ENCODE results near the gene E2F4. TPM values are rescaled to one million over a fixed set of nuclear protein-coding genes. Genes with fewer than 3 reads are reported as not detected.

E2F4 gene
- total and polyA plus RNA-seq, 9 of the 15 experiments (the other 6 are each of a cell fraction or from before 2014, with no cell fraction given): 9.7 to 139 (median 106) TPM

DNA sequence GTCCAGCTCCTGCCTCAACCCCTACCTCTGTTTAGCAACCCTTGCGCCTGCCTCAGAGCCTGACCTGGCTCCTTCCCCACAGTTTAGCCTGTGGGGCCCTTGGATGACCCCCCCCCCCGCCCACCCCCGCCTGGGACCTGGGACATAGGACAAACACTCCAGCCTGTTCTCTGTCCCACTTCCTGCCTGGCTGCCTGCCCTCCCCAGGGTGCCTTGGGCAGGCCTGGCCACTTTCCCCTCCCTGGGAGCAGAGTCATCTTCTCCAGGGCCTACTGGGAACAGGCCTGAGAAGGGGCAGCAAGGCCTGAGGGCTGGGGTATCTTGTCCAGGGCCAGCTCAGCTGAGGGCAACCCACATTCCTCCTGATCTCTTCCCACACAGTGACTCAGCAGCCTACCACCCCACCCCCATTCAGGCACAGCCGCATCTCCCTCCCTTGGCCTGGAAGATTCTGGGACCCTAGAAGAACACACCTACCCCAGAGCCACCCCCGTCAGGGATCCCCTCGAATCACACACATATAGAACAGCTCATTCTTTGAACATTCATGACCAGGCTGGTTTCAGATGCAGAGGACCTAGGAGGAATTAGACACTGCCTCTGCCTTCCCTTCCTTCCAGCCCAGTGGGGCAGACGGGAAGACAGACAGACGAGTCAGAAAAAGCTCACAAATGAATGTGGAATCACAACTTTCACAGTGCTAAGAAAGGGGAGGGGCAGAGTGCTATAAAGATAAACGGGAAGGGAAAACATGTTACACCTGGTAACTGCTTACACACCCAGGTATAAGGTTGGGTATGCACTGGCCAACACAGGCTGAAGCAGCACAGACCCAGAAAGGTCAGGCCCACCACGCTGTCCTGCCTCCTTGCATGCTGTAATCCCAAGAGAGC lies 49.3 kb downstream of the E2F4 start (continued):
- TF ChIP-seq EZH2 (IDR thresholded peaks at IDR 0.05; ENCODE audit: borderline replicate concordance, low read depth, low read length): no peak
- TF ChIP-seq ZNF316 (IDR thresholded peaks at IDR 0.05): peak; percentile 85
- TF ChIP-seq PHB (CRISPR knock-in tag; IDR thresholded peaks at IDR 0.05): no peak
- TF ChIP-seq, protein P1, sequence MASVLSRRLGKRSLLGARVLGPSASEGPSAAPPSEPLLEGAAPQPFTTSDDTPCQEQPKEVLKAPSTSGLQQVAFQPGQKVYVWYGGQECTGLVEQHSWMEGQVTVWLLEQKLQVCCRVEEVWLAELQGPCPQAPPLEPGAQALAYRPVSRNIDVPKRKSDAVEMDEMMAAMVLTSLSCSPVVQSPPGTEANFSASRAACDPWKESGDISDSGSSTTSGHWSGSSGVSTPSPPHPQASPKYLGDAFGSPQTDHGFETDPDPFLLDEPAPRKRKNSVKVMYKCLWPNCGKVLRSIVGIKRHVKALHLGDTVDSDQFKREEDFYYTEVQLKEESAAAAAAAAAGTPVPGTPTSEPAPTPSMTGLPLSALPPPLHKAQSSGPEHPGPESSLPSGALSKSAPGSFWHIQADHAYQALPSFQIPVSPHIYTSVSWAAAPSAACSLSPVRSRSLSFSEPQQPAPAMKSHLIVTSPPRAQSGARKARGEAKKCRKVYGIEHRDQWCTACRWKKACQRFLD (CRISPR knock-in tag; IDR thresholded peaks at IDR 0.05): 0 out of 2 replicates have a peak, but pooled peaks have one; percentile 6
- no peak for TF ChIP-seq SMC3 (conservative IDR thresholded peaks at IDR 0.05; ENCODE audit: insufficient read depth, low read depth, low read length)
- 0 out of 2 replicates have a peak, but pooled peaks have one; percentile 15 for TF ChIP-seq ZEB2 (IDR thresholded peaks at IDR 0.05)
- no peak for TF ChIP-seq SLC30A9 (CRISPR knock-in tag; IDR thresholded peaks at IDR 0.05)
- TF ChIP-seq NONO (IDR thresholded peaks at IDR 0.05; ENCODE audit: low read depth in 2 of 2, low read length in 1 of 2): no peak
- peak; percentile 81 for TF ChIP-seq SMARCE1 (IDR thresholded peaks at IDR 0.05)
- peak; percentile 80 for TF ChIP-seq FOSL1 (tag; conservative IDR thresholded peaks at IDR 0.05)
- TF ChIP-seq MTA2 (IDR thresholded peaks at IDR 0.05; ENCODE audit: low read depth): no peak
- peak; percentile 83 for TF ChIP-seq SMARCA4 (IDR thresholded peaks at IDR 0.05)
- TF ChIP-seq, protein P2, sequence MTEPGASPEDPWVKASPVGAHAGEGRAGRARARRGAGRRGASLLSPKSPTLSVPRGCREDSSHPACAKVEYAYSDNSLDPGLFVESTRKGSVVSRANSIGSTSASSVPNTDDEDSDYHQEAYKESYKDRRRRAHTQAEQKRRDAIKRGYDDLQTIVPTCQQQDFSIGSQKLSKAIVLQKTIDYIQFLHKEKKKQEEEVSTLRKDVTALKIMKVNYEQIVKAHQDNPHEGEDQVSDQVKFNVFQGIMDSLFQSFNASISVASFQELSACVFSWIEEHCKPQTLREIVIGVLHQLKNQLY (CRISPR knock-in tag; conservative IDR thresholded peaks at IDR 0.05): no peak
- TF ChIP-seq LEF1 (IDR thresholded peaks at IDR 0.05): peak; percentile 83
- TF ChIP-seq ZNF586 (CRISPR knock-in tag; conservative IDR thresholded peaks at IDR 0.05): no peak
- no peak for TF ChIP-seq ZNF3 (CRISPR knock-in tag; IDR thresholded peaks at IDR 0.05)
- no peak for TF ChIP-seq MED1 (CRISPR knock-in tag; IDR thresholded peaks at IDR 0.05; ENCODE audit: borderline replicate concordance)
- TF ChIP-seq, protein P3, sequence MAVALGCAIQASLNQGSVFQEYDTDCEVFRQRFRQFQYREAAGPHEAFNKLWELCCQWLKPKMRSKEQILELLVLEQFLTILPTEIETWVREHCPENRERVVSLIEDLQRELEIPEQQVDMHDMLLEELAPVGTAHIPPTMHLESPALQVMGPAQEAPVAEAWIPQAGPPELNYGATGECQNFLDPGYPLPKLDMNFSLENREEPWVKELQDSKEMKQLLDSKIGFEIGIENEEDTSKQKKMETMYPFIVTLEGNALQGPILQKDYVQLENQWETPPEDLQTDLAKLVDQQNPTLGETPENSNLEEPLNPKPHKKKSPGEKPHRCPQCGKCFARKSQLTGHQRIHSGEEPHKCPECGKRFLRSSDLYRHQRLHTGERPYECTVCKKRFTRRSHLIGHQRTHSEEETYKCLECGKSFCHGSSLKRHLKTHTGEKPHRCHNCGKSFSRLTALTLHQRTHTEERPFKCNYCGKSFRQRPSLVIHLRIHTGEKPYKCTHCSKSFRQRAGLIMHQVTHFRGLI (CRISPR knock-in tag; IDR thresholded peaks at IDR 0.05): no peak
- TF ChIP-seq, protein P4, sequence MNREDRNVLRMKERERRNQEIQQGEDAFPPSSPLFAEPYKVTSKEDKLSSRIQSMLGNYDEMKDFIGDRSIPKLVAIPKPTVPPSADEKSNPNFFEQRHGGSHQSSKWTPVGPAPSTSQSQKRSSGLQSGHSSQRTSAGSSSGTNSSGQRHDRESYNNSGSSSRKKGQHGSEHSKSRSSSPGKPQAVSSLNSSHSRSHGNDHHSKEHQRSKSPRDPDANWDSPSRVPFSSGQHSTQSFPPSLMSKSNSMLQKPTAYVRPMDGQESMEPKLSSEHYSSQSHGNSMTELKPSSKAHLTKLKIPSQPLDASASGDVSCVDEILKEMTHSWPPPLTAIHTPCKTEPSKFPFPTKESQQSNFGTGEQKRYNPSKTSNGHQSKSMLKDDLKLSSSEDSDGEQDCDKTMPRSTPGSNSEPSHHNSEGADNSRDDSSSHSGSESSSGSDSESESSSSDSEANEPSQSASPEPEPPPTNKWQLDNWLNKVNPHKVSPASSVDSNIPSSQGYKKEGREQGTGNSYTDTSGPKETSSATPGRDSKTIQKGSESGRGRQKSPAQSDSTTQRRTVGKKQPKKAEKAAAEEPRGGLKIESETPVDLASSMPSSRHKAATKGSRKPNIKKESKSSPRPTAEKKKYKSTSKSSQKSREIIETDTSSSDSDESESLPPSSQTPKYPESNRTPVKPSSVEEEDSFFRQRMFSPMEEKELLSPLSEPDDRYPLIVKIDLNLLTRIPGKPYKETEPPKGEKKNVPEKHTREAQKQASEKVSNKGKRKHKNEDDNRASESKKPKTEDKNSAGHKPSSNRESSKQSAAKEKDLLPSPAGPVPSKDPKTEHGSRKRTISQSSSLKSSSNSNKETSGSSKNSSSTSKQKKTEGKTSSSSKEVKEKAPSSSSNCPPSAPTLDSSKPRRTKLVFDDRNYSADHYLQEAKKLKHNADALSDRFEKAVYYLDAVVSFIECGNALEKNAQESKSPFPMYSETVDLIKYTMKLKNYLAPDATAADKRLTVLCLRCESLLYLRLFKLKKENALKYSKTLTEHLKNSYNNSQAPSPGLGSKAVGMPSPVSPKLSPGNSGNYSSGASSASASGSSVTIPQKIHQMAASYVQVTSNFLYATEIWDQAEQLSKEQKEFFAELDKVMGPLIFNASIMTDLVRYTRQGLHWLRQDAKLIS (CRISPR knock-in tag; IDR thresholded peaks at IDR 0.05): no peak
- peak; percentile 73 for TF ChIP-seq CTBP1 (IDR thresholded peaks at IDR 0.05; ENCODE audit: borderline replicate concordance)
- TF ChIP-seq RBM14 (IDR thresholded peaks at IDR 0.05; ENCODE audit: borderline replicate concordance, insufficient read depth, low read depth, low read length): no peak
- no peak for TF ChIP-seq JUNB (CRISPR knock-in tag; conservative IDR thresholded peaks at IDR 0.05)
